ENCODE results near the gene GBX1. TPM values are rescaled to one million over a fixed set of nuclear protein-coding genes. Genes with fewer than 3 reads are reported as not detected.

The GBX1 gene
- total RNA-seq, 1 donor from 2014 or later, result 1.5 TPM

DNA sequence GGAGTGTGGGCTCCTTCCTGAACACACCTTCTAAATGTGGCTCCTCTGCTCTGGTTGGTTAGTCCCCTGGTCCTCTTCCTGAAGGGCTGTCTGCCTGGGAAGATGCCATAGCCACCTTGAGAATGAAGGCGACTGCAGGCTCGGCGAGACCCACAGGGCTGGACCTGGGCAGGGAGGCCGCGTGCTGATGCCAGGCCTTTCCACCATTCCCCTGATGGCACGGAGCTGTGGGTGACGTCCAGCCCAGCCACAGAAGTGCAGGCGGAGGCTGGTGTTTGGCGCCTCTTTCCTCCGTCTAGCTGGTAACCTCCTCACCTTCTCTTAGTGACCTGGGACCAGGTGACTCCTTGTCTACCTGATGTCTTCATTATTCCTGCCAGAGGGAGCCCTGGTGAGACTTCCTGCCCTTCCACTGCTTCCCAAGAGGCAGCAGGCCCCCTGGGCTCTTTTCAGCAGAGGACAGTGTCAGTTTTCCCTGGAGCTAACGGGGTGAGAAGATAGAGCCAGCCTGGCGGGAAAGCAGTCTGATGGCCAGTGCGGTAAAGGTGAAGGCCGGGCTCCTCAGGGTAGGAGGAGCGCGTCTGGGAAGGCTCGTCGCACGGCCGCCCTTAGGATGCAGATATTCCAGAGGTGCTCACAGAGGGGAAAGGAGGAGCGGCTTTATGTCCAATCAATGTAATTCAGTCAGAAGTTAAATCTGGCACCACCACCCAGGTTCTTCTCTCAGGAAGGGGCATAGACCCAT lies 34.9 kb downstream of the GBX1 start:
- intact Hi-C loops (cut with micrococcal nuclease), result no loop called here
- peak; percentile 18 for DNase-seq
- no peak for ATAC-seq

DNA sequence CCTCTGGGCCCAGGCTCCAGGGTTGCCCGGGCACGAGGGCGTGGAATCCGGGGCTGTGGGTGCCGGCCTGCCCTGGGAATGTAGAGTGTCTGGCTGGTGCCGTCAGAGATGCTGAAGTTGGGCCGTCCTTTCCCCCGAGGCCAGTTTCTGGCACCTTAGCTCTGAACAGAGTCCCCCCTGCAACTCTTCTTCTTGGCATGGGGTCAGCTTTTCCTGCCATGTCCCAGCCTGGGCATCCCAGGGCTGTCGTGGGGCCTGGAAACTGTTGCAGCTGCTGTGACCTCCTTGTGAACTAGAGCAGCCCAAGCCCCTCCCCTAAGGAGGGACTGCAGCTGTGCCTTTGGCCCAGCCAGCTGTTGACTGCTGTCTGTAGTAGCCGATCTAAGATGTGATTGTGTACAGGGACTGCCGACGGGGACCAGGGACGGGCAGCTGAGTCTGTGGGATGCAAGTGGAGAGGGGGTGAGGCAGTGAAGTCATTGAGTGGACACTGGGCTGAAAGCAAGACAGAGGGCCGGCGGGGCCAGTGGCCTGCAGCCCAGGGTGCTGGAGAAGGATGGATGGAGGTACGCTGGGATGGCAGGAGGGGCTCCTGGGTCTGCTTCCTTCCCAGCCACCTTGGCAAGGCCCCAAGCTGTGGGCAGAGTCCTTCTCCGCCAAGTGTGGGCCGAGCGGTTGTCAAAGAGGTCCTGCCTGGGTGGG lies 35.8 kb downstream of the GBX1 start:
- peak; percentile 41 for DNase-seq
- intact Hi-C loops (cut with micrococcal nuclease), result no loop called here
- ATAC-seq, result peak; percentile 40

DNA sequence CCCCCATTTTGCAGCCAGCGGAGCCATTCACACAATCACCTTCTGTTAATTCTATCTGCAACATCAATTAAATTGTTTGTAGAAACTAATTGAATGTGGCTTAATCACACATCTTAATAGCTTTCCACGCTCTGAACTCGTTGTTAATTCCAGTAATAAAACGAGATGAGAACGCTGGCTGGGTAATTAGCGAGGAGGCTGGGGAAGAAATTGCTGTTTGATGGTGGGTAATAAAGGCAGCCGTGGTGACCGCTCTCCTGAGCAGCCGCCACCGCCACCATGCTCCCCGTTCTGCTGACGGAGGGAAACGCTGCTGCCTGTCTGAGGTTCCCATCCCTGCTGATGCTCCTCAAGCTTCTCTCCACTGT lies 36.3 kb downstream of the GBX1 start:
- ATAC-seq (no peak), DNase-seq (no peak)
- intact Hi-C loops (cut with micrococcal nuclease), result no loop called here

DNA sequence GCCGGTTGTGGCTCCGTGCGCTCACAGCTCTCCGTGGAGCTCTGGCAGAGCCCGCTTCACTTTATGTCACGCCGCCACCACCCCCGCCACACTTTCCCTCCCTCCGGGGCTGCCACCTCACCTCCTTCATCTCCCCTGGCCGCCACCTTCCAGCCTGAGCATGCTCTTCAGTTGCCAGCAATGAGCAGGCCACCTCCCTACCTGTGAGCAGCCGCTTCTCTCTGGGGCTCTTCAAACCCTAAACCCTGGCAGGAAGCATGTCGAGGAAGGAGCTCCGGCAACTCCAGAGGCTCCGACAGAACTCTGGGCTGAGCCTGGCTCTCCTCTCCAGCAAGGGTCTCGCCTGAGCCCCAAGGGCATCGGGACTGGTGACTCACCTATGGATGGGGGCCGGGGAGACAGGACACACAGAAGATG lies 36.7 kb downstream of the GBX1 start:
- intact Hi-C loops (cut with micrococcal nuclease), result no loop called here
- DNase-seq (peak; percentile 25), ATAC-seq (no peak)

DNA sequence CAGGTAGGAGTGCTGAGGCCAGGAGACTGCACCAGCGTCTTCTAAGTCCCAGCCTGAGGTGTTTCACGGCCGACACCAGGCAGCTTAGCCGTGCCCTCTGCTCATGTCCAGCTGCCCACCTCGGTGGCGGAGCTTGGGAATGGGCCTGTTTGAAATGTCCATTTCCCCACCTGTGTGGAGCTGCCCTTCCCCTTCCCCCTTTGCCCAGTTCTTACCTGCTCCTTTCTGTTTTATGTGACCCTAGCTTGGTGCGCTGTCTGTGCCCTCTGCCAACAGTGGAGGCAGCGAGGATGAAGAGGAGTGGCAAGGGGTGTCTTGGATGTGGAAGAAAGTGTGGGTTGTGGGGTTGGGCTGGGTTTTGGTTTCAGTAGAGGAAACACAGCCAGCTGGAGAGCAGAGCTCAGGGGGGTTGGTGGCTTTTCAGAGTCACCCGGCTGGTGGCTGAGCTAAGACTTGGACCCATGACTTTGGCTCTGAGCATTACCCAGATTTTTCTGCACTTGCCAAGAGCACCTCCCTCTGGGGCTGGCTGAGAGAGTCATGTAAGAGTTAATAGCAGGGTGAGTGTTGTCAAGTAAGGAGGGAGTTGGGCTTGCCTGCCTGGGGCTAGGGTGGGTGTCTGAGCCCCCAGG lies 37.4 kb downstream of the GBX1 start:
- no peak for DNase-seq
- no peak for ATAC-seq
- intact Hi-C loops (cut with micrococcal nuclease), result loop anchor here (5.0 kb wide), 1 partner anchor 42 kb away; no protein-coding TSS in a partner anchor

DNA sequence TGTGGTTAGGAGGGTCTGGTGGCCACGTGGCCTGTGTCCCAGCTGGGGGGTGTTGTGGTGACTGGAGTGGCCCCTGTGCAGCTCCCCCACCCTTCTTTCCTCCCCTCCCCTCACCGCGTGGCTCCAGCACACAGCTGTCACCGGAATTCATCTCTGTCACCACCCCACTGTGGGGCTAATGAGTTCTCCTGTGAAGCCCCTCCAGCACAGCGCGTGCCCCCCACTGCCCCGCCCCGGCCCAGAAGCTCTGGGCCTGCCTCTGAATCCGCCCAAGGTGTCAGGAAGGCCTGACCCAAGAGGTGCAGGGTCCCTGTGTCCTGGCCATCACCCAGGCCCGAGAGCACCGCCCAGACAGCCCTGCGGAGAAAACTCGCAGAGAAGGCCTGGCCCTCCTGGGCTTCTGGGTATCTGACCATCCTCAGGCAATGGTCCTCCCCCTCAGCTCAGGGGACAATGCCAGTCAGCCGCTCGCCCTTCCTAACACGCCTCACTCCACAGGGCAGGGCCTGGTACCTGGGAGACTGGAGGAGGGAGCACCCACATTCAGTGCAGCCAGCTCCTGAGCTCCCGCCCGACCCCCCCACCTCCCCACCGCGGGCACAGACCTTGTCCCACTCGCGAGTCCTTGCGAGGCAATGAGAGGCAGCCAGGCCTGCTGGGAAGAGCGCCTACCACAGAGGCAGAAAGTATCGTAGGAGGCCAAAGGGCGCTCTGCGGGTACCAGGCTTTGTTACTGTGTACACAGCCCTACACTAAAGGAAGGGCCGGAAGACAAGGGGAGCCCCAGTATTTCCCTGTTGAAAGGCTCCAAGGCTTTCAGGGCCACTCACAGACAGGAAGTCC lies 38.2 kb downstream of the GBX1 start:
- peak; percentile 16 for DNase-seq
- ATAC-seq, result no peak
- intact Hi-C loops (cut with micrococcal nuclease), result loop anchor here (5.0 kb wide), 1 partner anchor 43 kb away; no protein-coding TSS in a partner anchor

DNA sequence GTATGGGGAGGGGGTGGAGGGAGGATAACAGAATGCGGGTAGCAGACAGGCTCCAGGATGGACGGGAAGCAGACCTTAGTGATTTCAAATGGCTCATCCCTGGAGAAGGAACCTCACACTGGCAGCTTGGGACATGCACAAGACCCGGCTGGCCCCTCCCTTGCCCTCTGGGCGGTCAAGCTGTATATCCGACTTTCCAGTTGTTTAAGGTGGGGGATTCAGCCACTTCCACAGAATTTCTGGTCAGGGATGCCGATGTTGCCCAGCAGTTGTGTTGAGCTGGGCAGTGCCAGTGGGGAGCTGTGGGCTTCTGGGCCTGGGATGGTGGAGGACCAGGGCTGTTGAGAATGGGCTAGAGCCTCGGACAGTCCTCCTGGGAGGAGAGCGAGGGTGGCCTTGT lies 38.8 kb downstream of the GBX1 start:
- ATAC-seq, result no peak
- intact Hi-C loops (cut with micrococcal nuclease), result loop anchor here (5.0 kb wide), 1 partner anchor 44 kb away; no protein-coding TSS in a partner anchor
- DNase-seq, result no peak

DNA sequence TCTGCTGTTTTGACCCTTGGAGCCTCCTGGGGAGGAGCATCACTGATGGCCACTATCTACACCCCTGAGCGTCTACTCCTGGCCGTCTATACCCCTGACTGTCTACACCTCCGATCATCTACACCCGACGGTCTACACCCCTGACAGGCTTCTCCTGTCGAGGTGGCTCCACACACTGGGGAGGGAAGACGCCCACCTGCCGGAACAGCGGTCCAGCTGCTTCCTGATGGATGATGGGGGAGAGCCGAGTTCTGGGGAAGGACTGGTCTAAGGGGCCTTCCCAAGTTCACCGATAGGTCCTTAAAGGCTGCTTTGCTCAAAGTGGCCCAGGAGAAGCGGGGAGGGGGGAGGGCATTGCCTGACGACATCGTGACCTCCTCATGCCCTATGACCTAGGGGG lies 39.4 kb downstream of the GBX1 start:
- DNase-seq (peak; percentile 20), ATAC-seq (no peak)
- intact Hi-C loops (cut with micrococcal nuclease), result loop anchor here (5.0 kb wide), 1 partner anchor 44 kb away; no protein-coding TSS in a partner anchor

DNA sequence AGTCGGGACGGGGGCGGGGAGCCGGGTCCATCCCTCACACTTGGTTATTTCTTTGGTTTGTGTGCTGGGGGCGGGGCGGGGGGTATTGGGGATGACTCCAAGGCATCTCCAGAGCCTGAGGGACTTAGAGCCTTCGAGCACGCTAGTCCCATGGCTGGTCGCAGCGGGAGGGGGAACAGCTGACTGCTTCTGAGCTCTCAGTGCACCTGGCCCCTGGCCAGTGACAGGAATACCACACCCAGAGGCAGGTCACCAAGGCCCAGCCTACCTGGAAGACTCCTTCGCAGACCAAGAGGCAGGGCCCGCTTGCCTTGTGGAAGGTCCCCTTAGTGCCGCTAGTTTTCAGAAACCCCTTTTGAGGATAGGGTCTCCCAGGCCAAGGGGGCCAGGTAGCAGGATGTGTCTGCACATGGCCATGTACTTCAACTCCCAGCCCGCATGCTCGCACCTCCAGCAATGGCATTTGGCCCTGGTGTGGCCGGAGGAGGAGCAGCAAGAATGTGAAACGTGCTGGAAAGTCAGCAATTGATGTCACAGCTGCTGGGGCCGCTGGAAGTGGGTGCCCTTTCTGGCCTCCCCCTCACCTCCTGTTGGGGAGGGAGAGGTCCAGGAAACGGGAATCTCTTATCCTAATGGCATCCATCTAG lies 40.9 kb downstream of the GBX1 start:
- DNase-seq, result no peak

DNA sequence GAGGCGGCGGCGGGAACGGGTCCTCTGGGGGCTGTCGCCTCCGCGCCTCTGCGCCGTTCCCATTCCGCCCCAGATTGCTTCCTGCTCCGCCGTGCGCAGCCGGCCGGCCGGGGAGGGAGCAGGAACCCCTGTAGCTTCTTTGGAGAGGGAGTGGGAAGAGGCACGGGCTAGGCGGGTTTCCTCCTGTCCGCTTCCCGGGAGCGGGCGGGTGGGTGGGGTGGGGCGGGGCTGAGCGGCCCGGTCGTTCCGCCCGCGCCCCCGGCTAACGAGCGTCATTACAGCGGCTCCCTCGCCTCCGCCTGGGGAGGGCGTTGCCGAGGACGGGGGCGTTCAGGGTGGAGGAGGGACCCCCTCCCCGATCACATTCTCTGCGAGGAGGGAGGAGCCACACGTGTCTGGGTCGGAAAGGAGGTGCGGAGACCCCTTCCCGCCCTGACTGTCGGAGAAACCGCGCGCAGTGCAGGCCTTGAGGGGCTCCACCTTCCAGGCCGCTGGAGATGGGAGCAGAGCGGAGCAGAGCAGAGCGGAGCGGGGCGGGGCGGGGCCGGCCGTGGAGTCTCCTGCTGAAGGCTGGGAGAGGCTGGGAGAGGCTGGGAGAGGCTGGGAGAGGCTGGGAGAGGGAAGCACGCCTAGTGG lies 41.5 kb downstream of the GBX1 start:
- ATAC-seq, result peak; percentile 33
- no peak for DNase-seq
- intact Hi-C loops (cut with micrococcal nuclease), result loop anchor here (5.0 kb wide), 1 partner anchor 46 kb away; no protein-coding TSS in a partner anchor

More for the DNA sequence above, 40.9 kb downstream of the GBX1 start:
- intact Hi-C loops (cut with micrococcal nuclease), result loop anchor here (5.0 kb wide), 1 partner anchor 46 kb away; no protein-coding TSS in a partner anchor
- ATAC-seq, result no peak

DNA sequence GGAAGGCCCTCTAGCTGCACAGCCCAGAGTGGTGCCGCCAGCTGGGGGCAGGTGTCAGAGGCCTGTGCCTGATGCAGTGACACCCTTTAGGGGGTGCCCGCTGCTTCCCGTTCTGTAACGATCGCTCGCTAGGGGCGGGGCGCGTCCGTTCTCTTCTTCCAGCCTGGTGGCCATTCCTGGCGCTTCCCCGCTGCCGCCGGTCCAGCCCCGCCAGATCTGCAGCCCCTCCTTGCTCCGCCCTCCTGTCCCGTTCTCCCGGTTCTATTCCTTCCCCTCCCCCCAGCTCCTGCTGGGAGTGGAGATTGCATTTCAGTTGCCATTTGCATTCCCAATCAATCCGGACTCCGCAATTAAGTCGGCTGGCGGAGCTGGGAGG lies 42.0 kb downstream of the GBX1 start:
- DNase-seq, result peak; percentile 80
- intact Hi-C loops (cut with micrococcal nuclease), result loop anchor here (5.0 kb wide), 1 partner anchor 47 kb away; no protein-coding TSS in a partner anchor
- peak; percentile 73 for ATAC-seq

DNA sequence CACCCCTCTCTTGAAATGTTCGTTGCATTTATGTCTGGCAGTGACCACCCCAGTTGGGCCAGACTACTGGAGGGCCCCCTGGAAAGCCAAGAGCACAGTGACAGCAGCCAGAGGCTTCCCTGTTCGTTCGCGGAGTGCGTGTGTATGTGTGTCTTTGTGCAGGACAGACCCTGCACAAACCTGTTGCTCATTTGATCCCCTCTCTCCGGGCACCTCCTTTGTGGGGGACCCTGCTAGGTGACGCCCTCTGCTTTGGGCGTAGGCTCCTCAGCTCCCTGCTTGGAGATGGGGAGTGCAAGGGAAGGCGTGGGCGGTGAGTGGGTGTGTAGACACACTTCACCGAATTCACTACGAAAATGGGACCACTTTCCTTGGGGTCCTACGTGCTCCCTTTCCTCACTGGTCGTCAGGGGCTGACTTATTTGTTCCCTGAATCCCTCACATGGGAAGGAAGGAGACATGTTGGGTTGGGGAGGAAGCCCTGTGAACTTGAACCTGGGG lies 42.5 kb downstream of the GBX1 start:
- no peak for ATAC-seq
- DNase-seq, result no peak
- intact Hi-C loops (cut with micrococcal nuclease), result loop anchor here (5.0 kb wide), 1 partner anchor 47 kb away; no protein-coding TSS in a partner anchor

DNA sequence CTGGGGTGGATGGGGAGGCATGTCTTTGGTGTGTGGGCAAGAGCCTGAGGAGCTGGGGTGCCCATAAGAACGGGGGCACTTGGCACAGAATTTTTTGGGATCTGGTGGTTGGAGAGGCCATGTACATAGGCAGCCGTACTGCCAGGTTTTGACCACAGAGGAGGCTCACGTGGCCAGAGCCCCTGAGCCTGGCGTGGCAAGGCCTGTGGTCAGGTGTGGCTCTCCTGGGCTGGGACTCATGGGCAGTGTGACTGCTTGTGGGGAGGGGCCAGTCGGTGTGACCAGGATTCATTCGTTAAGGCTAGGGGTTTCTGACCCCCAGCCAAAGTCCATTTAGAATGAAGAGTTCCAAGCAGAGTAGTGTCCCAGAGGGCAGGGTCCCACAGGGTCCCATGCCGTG lies 43.0 kb downstream of the GBX1 start:
- ATAC-seq (no peak), DNase-seq (no peak)
- intact Hi-C loops (cut with micrococcal nuclease), result no loop called here

DNA sequence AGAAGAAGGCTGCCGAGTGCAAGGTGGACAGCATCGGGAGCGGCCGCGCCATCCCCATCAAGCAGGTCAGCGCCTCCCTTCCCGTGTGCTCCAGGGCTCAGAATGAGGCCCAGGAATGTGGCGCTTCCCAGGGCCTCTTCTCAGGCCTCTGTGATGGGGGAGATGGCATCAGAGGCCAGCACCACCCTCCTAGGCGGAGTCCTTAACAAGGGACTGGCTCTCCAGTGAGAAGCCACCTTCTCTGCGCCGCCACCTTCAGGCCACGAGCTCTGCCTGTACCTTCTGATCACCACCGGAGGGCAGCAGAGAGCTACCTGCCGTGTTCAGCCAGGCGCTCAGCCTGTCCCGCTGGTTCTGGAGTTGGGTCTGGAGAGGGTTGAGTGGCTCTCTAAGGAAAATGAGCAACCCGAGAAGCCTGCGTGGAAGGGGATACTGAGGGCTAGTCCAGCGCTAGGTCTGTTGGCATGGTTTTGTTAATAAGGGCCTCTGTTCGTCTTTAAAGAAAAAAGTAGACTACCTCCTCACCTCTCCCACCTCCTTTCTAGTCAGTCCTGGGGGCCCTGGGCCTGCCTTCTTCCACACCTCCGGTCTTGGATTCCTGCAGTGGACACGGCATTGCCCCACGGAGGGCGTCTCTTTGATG lies 43.6 kb downstream of the GBX1 start:
- DNase-seq (peak; percentile 87), ATAC-seq (peak; percentile 80)
- intact Hi-C loops (cut with micrococcal nuclease), result no loop called here

DNA sequence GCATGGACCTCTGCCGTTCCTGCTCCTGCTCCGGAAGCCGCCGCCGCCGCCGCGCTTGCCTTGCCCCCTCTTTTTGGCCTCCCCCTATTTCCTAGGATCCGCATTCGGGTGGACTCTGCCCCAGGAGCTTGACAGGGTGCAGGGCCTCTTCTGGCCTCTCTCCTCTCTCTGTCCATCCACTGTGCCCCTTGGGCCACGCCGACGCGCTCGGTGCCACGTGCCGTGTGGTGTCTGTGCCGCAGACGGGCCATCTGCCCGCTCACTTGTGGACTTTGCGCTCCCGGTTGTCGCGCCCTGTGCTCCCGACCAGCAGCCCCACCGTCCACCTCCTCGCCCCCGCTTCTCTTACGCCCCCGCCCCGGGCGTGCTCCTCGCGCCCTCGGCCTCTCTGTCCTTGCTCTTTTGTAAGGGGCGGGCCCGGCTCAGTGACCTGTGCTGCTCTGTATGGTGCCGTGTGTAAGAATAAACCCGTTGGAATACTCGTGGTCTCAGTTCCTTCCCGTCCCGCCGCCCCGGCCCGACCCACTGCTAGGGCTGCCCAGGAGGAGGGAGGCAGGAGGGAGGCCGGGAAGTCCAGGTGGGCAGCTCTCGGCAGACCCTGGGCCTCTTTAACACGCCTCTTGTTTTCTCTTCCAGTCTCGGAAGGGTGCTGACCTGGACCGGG lies 44.2 kb downstream of the GBX1 start:
- no peak for ATAC-seq
- DNase-seq, result no peak
- intact Hi-C loops (cut with micrococcal nuclease), result no loop called here

DNA sequence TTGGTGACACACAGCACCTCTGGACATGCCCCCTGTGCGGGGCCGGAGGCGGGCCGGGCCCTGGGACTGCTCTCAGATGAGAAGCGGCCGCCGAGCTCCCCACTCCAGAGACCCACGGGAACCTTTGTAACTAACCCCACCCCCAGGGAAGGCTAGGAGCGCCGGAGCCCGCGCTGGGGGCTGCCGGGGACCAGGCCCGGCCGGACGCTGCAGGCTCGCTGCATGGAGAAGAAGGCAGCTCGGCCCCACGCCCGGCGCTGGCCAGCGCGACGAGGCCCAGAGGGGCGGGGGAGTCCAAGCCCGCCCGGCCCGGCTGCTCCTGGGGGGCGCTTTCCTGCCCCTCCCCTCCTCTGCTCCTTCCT lies 44.7 kb downstream of the GBX1 start:
- ATAC-seq (no peak), DNase-seq (no peak)
- intact Hi-C loops (cut with micrococcal nuclease), result no loop called here

DNA sequence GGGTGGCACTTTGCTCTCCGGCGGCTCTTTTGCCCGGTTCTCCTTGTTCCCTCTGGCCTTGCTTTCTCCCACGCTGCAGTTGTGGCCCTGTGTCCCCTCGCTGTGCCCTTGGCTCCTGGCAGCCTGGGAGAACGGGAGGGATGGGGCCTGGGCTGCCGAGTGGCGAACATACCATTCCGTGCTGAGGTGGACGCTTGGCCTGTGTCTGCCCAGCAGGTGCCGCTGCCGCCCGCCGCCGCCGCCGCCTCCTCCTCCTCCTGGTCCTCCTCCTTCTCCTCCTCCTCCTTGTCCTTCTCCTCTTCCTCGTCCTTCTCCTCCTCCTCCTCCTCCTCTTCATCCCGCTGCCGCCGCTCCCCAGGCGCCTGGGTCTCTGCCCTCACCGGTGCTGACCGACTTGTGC lies 45.2 kb downstream of the GBX1 start:
- ATAC-seq, result peak; percentile 32
- DNase-seq, result peak; percentile 62
- intact Hi-C loops (cut with micrococcal nuclease), result no loop called here
